Activated T-helper 9 cell treated with anti-CD3 and anti-CD28 coated beads, Interleukin-2, amount 50 U/mL, for 16 hours (primary cell): ENCODE results near the gene TRPM4.
"Not testable (repeated sequence)": the region's sequence is repeated elsewhere in the genome, so short reads cannot be mapped to it uniquely, and the experiment has no call there.

Source experiments
- DNase-seq: peaks from one replicate; pipeline ENCODE4 v3.0.0-alpha.2; 2020; ENCODE audit warnings: low read depth

Gene TRPM4

DNA sequence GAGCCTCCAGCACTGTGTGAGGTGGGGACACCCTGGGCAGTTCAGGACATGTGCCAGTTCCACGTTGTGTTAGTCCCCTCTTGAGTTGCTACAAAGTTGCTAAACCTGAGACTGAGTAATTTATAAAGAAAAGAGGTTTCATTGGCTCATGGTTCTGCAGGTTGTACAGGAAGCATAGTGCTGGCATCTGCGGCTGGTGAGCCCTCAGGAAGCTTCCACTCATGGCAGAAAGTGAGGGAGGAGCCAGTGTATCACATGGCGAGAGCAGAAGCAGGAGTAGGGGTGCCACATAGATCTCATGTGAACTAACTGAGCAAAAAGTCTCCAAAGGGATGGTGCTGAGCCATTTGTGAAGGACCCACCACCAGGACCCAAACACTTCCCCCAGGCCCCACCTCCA lies 33.2 kb downstream of the TRPM4 start:
- no peak for DNase-seq

- DNase-seq: no peak
Observed at GRCh38 chr19:49193822-49194394, 36.3 kb downstream of the TRPM4 start.

- no peak for DNase-seq
Observed at GRCh38 chr19:49194408-49194807, 36.8 kb downstream of the TRPM4 start.

GRCh38 chr19:49196527-49197240 lies 39.1 kb downstream of the TRPM4 start:
- no peak for DNase-seq

GRCh38 chr19:49200238-49200862 lies 42.8 kb downstream of the TRPM4 start:
- no peak for DNase-seq

- DNase-seq: no peak
Observed at GRCh38 chr19:49201042-49201441, 43.5 kb downstream of the TRPM4 start.

- DNase-seq: no peak
Observed at GRCh38 chr19:49205114-49205513, 47.5 kb downstream of the TRPM4 start.

DNA sequence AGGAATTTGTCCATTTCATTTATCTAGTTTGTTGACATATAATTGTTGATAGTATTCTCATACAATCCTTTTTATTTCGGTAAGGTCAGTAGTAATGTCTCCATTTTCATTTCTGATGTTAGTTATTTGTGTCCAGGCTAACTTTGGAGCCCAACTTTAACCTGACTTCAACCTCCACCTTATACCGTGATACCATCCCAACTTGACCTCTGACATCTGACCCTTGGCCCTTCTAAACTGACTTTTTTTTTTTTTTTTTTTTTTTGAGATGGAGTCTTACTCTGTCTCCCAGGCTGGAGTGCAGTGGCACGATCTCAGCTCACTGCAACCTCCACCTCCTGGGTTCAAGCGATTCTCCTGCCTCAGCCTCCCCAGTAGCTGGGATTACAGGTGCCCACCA lies 51.9 kb downstream of the TRPM4 start:
- DNase-seq: not testable (repeated sequence)

- DNase-seq: no peak
Observed at GRCh38 chr19:49210108-49210900, 52.7 kb downstream of the TRPM4 start.

DNA sequence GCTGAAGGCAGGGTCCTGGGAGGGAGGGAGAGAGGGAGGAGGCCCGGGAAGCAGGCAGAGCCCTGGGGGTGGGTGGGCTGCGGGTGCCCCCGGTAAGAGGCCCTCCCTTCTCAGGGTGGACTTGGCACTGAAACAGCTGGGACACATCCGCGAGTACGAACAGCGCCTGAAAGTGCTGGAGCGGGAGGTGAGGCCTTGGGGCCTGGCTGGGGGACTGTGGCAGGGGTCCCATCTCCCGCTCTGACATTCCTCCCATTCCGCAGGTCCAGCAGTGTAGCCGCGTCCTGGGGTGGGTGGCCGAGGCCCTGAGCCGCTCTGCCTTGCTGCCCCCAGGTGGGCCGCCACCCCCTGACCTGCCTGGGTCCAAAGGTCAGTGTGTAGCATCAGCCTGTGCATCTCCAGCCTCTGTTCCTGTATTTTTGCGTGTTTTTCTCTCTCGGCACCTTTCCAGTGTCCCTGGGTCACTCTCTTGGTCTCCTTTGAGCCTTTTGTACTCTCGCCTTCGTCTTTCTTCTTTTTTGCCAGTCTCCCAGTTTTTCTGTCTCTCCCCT lies 53.4 kb downstream of the TRPM4 start:
- DNase-seq: no peak

DNA sequence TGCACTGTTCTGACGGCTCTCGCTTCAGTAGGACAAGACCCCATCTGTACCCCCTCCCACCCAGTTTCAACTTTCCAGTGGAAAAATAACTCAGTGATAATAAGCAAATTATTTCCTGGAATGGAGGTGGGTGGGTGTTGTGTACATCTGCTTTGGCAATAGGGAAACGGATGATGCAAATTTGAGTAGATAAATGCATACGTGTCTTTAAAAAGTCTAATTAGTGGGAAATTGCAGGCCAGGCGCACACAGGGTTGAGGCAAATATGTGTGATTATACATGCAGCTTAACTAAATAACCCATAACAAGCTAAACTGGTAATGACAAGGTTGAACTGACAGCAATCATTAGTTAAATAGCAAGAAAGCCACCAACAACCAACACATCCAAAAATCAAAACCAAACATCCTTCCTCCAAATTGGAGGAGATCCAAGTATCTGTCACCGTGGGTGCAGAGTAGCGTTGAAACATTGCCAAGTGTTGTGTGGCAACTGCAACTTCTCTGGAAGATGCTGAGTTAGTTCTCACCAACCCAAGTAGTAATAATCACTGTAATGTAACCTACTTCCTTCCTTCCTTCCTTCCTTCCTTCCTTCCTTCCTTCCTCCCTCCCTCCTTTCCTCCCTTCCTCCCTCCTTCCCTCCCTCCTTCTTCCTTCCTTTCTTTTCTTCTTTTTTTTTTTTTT lies 54.6 kb downstream of the TRPM4 start:
- no peak for DNase-seq

DNA sequence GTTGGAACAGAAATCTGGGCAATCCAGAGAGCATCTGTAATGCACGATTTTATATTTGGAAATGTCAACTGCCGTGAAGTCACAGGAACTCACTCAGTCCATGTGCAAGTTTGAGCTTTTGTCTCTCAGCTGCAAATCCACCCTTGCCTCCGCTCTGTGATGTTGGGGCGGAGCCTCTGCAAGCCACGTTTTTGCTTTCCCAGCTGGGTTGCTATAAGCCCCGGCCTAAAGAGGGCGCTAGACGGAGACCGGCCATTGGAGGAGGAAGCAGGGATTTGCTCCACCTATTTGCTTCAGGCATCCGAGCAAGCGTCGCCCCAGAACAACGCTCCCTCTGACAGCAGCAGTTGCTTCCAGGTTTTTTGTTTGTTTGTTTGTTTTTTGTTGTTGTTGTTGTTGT lies 56.2 kb downstream of the TRPM4 start:
- no peak for DNase-seq

- no peak for DNase-seq
Observed at GRCh38 chr19:49214701-49215100, 57.1 kb downstream of the TRPM4 start.

DNA sequence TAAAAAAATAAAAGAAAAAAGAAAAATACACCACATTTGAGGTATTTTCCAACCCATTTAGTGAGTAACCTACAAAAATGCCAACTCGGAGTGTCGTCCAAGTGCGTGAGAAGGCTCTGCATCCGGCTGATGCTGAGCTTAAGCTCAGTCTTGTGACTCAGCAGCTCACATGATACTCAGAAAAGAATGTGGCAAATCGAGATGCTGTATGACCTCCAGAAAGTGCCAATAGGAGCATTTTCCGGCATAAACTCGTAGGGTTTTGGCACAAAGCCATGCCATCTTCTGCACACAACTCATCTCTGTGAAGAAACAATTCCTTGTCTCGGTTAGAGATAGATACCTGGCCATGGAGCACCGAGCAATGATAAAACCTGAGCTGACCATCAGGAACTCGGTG lies 58.5 kb downstream of the TRPM4 start:
- DNase-seq: no peak

GRCh38 chr19:49217382-49217781 lies 59.8 kb downstream of the TRPM4 start:
- no peak for DNase-seq

GRCh38 chr19:49222011-49222410 lies 64.4 kb downstream of the TRPM4 start:
- DNase-seq: no peak

GRCh38 chr19:49222528-49222927 lies 64.9 kb downstream of the TRPM4 start:
- no peak for DNase-seq

GRCh38 chr19:49223472-49223871 lies 65.9 kb downstream of the TRPM4 start:
- DNase-seq: no peak

DNA sequence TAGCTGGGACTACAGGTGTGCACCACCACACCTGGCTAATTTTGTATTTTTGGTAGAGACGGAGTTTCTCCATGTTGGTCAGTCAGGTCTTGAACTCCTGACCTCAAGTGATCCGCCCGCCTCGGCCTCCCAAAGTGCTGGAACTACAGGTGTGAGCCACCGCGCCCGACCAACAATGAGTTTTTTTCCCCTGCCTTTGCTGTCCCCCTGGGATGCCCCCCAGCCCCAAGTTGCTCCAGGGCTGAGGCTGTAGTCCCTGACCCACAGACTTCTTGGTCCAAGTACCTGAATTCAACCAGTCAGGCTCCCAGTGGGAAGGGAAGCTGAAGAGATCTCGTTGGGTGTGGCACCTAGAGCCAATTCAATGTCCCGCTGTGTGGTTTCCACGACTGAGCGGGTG lies 66.8 kb downstream of the TRPM4 start:
- DNase-seq: not testable (repeated sequence)

GRCh38 chr19:49224879-49225278 lies 67.3 kb downstream of the TRPM4 start:
- DNase-seq: no peak

GRCh38 chr19:49229416-49229815 lies 71.8 kb downstream of the TRPM4 start:
- DNase-seq: no peak

DNA sequence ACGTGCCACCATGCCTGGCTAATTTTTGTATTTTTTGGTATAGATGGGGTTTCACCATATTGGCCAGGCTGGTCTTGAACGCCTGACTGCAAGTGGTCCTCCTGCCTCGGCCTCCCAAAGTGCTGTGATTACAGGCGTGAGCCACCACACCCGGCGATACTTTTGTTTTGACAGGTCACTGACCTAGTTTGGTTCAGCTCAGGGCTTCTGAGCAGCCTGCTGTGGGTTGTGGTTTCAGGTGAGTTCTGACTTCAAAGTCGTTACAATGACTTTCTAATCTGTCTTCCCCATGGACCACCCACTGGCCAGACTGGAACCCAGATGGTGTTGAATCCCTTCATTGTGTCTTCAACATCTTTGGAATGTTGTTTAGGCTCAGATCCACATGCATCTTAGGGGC lies 73.8 kb downstream of the TRPM4 start:
- DNase-seq: no peak
